Tibial nerve (tissue), 3 donors: ENCODE data around the gene PLCB1.

Source experiments
- CTCF ChIP-seq, 5 experiments: fragments of 200-600 bp in 3 of 5; fragments of 450-650 bp in 2 of 5; sonication (generic) in 3 of 5; IDR thresholded peaks; one replicate each; pipeline ENCODE4 v1.5.1; 2016 to 2019; ENCODE audit warnings: antibody characterized with exemption in 5 of 5, mild to moderate bottlenecking in 3 of 5, moderate library complexity in 2 of 5
- POLR2A ChIP-seq, 2 donors: fragments of 450-650 bp; IDR thresholded peaks; one replicate each; pipeline ENCODE4 v1.6.1; 2017; ENCODE audit warnings: antibody characterized with exemption in 2 of 2, mild to moderate bottlenecking in 2 of 2, moderate library complexity in 2 of 2

GRCh38 chr20:8094415-8094818 is 37.6 kb upstream of the PLCB1 start:
- TF ChIP-seq CTCF (IDR thresholded peaks at IDR 0.05) = no peak
- TF ChIP-seq POLR2A (IDR thresholded peaks at IDR 0.05) = no peak
